ENCODE data around the gene PTTG2. TPM values are rescaled to one million over a fixed set of nuclear protein-coding genes. Genes with fewer than 3 reads are reported as not detected.

PTTG2 gene
- total and polyA plus RNA-seq, 2 of the 4 experiments (the other 2 are of a cell fraction): not detected

GRCh38 chr4:38008571-38009021 is 48.4 kb downstream of the PTTG2 start:
- no peaks in the 10 kb centered on the region for H3K27me3 ChIP-seq (ENCODE audit: control insufficient read depth, insufficient read depth, low read length)
- H3K9ac ChIP-seq (ENCODE audit: low read depth, low read length): no peak overlapping the region
- no peaks in the 10 kb centered on the region for H3K36me3 ChIP-seq (ENCODE audit: control insufficient read depth, insufficient read depth, low read length)
- no peak overlapping the region for H2BK15ac ChIP-seq (ENCODE audit: low read depth, low read length)
- no peak overlapping the region for H4K8ac ChIP-seq (ENCODE audit: low read depth in 2 of 2, low read length in 2 of 2)
- H3K4ac ChIP-seq (ENCODE audit: low read depth, low read length): no peak overlapping the region
- no peaks in the 10 kb centered on the region for H3K9me3 ChIP-seq (ENCODE audit: control insufficient read depth, insufficient read depth, low read length)
- H3K14ac ChIP-seq (replicated peaks; ENCODE audit: low read depth, low read length): no peak overlapping the region
- H3K79me1 ChIP-seq (ENCODE audit: low read depth in 1 of 2, low read length in 2 of 2): peaks cover 23 to 48% of the 10 kb centered on the region in 2 experiments
- H2BK5ac ChIP-seq (ENCODE audit: low read depth, low read length, poor library complexity, severe bottlenecking): no peak overlapping the region
- in situ Hi-C loops (cut with MboI; ENCODE audit: low sequenced_read_pairs): no loop called here
- 100% methylated on average over 1 of the region's 3 CpGs; no CpG with 5 or more reads in 1 of the 2 experiments for WGBS, 2 experiments (ENCODE audit: extremely low coverage in 2 of 2, insufficient read length in 1 of 2)
- intact Hi-C loops (cut with micrococcal nuclease): no loop called here
- H3K27ac ChIP-seq (ENCODE audit: insufficient read depth, low read length): no peak overlapping the region
- H3K9me1 ChIP-seq (ENCODE audit: insufficient read depth, low read length): peaks cover 11% of the 10 kb centered on the region
- dilution Hi-C loops (cut with HindIII; ENCODE audit: low sequenced_read_pairs, unreplicated experiment): no loop called here
- H2BK20ac ChIP-seq (ENCODE audit: low read depth, low read length): no peak overlapping the region
- no peak overlapping the region; the same call in 1 of the 2 replicates for H4K91ac ChIP-seq (ENCODE audit: insufficient read depth, low read depth, low read length)
- H2AFZ ChIP-seq (replicated peaks; ENCODE audit: low read length, poor library complexity): no peak overlapping the region
- peaks cover 10% of the 10 kb centered on the region; the same call in 1 of the 2 replicates for H4K20me1 ChIP-seq (ENCODE audit: insufficient read depth, low read length)
- ATAC-seq (ENCODE audit: low read depth) (no peak), DNase-seq (no peak)
- no peak overlapping the region for H3K18ac ChIP-seq (ENCODE audit: low read depth, low read length)
- no peak overlapping the region for H3K4me3 ChIP-seq (ENCODE audit: insufficient read depth, low read depth, low read length)
- H2AK5ac ChIP-seq (ENCODE audit: low read depth, low read length): no peak overlapping the region; the same call in 1 of the 2 replicates
- no peak overlapping the region for H3K23ac ChIP-seq (ENCODE audit: low read depth, low read length)
- no peak overlapping the region for H2AK9ac ChIP-seq (replicated peaks; ENCODE audit: low read depth, low read length, poor library complexity)
- H3K4me2 ChIP-seq (ENCODE audit: low read depth, low read length): no peak overlapping the region
- no peak overlapping the region for H3K56ac ChIP-seq (ENCODE audit: extremely low read depth, insufficient read depth, low read length)
- no peak overlapping the region for H4K5ac ChIP-seq (ENCODE audit: low read depth, low read length)
- H2BK120ac ChIP-seq (ENCODE audit: low read depth, low read length): no peak overlapping the region
- ChIA-PET POLR2A (ENCODE audit: unreplicated experiment) (no interaction called here), CTCF (interaction anchor here (0.6 kb wide), 1 partner anchor 159 kb away, joined by 3 read pairs; no protein-coding TSS in a partner anchor)
- TF ChIP-seq FOS (IDR thresholded peaks at IDR 0.05; ENCODE audit: low read depth, low read length) (no peak), BHLHE40 (IDR thresholded peaks at IDR 0.05; ENCODE audit: low read depth, low read length) (no peak), MAFK (IDR thresholded peaks at IDR 0.05; ENCODE audit: low read depth, low read length) (no peak), RFX5 (IDR thresholded peaks at IDR 0.05; ENCODE audit: low read depth, low read length) (no peak), MXI1 (IDR thresholded peaks at IDR 0.05; ENCODE audit: borderline replicate concordance, low read depth, low read length) (no peak), CEBPB (IDR thresholded peaks at IDR 0.05; ENCODE audit: low read depth, low read length) (no peak), POLR2A (IDR thresholded peaks at IDR 0.05; ENCODE audit: low read depth, low read length) (no peak), NFE2L2 (IDR thresholded peaks at IDR 0.05; ENCODE audit: low read depth, low read length) (no peak), MAZ (IDR thresholded peaks at IDR 0.05; ENCODE audit: borderline replicate concordance, low read depth, low read length) (no peak), RAD21 (IDR thresholded peaks at IDR 0.05; ENCODE audit: low read length) (no peak), CHD1 (IDR thresholded peaks at IDR 0.05; ENCODE audit: low read depth, low read length) (no peak)
- TF ChIP-seq, protein P1, sequence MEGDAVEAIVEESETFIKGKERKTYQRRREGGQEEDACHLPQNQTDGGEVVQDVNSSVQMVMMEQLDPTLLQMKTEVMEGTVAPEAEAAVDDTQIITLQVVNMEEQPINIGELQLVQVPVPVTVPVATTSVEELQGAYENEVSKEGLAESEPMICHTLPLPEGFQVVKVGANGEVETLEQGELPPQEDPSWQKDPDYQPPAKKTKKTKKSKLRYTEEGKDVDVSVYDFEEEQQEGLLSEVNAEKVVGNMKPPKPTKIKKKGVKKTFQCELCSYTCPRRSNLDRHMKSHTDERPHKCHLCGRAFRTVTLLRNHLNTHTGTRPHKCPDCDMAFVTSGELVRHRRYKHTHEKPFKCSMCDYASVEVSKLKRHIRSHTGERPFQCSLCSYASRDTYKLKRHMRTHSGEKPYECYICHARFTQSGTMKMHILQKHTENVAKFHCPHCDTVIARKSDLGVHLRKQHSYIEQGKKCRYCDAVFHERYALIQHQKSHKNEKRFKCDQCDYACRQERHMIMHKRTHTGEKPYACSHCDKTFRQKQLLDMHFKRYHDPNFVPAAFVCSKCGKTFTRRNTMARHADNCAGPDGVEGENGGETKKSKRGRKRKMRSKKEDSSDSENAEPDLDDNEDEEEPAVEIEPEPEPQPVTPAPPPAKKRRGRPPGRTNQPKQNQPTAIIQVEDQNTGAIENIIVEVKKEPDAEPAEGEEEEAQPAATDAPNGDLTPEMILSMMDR (conservative IDR thresholded peaks at IDR 0.05; ENCODE audit: low read depth, low read length): no peak
- TF ChIP-seq, protein P2, sequence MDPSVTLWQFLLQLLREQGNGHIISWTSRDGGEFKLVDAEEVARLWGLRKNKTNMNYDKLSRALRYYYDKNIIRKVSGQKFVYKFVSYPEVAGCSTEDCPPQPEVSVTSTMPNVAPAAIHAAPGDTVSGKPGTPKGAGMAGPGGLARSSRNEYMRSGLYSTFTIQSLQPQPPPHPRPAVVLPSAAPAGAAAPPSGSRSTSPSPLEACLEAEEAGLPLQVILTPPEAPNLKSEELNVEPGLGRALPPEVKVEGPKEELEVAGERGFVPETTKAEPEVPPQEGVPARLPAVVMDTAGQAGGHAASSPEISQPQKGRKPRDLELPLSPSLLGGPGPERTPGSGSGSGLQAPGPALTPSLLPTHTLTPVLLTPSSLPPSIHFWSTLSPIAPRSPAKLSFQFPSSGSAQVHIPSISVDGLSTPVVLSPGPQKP (IDR thresholded peaks at IDR 0.05; ENCODE audit: borderline replicate concordance, low read depth, low read length): no peak
- TF ChIP-seq, protein P3, sequence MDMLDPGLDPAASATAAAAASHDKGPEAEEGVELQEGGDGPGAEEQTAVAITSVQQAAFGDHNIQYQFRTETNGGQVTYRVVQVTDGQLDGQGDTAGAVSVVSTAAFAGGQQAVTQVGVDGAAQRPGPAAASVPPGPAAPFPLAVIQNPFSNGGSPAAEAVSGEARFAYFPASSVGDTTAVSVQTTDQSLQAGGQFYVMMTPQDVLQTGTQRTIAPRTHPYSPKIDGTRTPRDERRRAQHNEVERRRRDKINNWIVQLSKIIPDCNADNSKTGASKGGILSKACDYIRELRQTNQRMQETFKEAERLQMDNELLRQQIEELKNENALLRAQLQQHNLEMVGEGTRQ (IDR thresholded peaks at IDR 0.05; ENCODE audit: low read depth, low read length): no peak
- no TSS peak for BruUV-seq (replicated peaks)
- peaks cover 18% of the 10 kb centered on the region for H3K4me1 ChIP-seq (ENCODE audit: control insufficient read depth, insufficient read depth, low read length)
